Limb (tissue), 2 donors: ENCODE measurements around the gene THSD4.

Experiments
- DNase-seq, 2 donors: peaks; one replicate each; pipeline ENCODE4 v3.0.0-alpha.2; 2016; ENCODE audit errors: extremely low spot score in 2 of 2

Gene THSD4

GRCh38 chr15:71221417-71221816 lies 106.1 kb downstream of the THSD4 start:
- DNase-seq = no peak

GRCh38 chr15:71223516-71223915 lies 108.2 kb downstream of the THSD4 start:
- DNase-seq = no peak

GRCh38 chr15:71224024-71224423 lies 108.8 kb downstream of the THSD4 start:
- no peak for DNase-seq

- DNase-seq = no peak
Observed at GRCh38 chr15:71225851-71226250, 110.6 kb downstream of the THSD4 start.

- DNase-seq = no peak
Observed at GRCh38 chr15:71226536-71227455, 111.5 kb downstream of the THSD4 start.

GRCh38 chr15:71228403-71228802 lies 113.1 kb downstream of the THSD4 start:
- DNase-seq = no peak

- no peak for DNase-seq
Observed at GRCh38 chr15:71230303-71230702, 115.0 kb downstream of the THSD4 start.

GRCh38 chr15:71231758-71232157 lies 116.5 kb downstream of the THSD4 start:
- DNase-seq = no peak

- DNase-seq = no peak
Observed at GRCh38 chr15:71232411-71232810, 117.1 kb downstream of the THSD4 start.

- DNase-seq = no peak
Observed at GRCh38 chr15:71237456-71238188, 122.4 kb downstream of the THSD4 start.

- no peak for DNase-seq
Observed at GRCh38 chr15:71238926-71239325, 123.7 kb downstream of the THSD4 start.

GRCh38 chr15:71239592-71240364 lies 124.5 kb downstream of the THSD4 start:
- DNase-seq = no peak

GRCh38 chr15:71242292-71242691 lies 127.0 kb downstream of the THSD4 start:
- DNase-seq = no peak

- DNase-seq = no peak
Observed at GRCh38 chr15:71244250-71244649, 129.0 kb downstream of the THSD4 start.

GRCh38 chr15:71245588-71245987 lies 130.3 kb downstream of the THSD4 start:
- DNase-seq = no peak

GRCh38 chr15:71248386-71248785 lies 133.1 kb downstream of the THSD4 start:
- no peak for DNase-seq

- no peak for DNase-seq
Observed at GRCh38 chr15:71249986-71250385, 134.7 kb downstream of the THSD4 start.

GRCh38 chr15:71250936-71251583 lies 135.8 kb downstream of the THSD4 start:
- no peak for DNase-seq

GRCh38 chr15:71251584-71252043 lies 136.3 kb downstream of the THSD4 start:
- DNase-seq = no peak

GRCh38 chr15:71252044-71252739 lies 136.9 kb downstream of the THSD4 start:
- no peak for DNase-seq

- no peak for DNase-seq
Observed at GRCh38 chr15:71252740-71253047, 137.4 kb downstream of the THSD4 start.
